Adrenal gland (tissue), 5 donors: Measurements from ENCODE around the gene KIAA1328.

Experiments
- CTCF ChIP-seq, 6 experiments: fragments of 450-650 bp in 4 of 6; fragments of 200-600 bp in 2 of 6; sonication (generic) in 1 of 6; IDR thresholded peaks; 1 replicate in 5 of 6; 2 replicates in 1 of 6; pipeline versions ENCODE4 v1.5.1 to v1.8.0; 2016 to 2021; ENCODE audit warnings: antibody characterized with exemption in 6 of 6, mild to moderate bottlenecking in 2 of 6, moderate library complexity in 1 of 6
- POLR2A ChIP-seq, 2 donors: fragments of 450-650 bp; IDR thresholded peaks; one replicate each; pipeline ENCODE4 v1.6.1; 2017; ENCODE audit warnings: antibody characterized with exemption in 2 of 2, mild to moderate bottlenecking in 2 of 2, moderate library complexity in 1 of 2
- donor health status: DM: no; HTN: no; CAD: no.

- no peak for TF ChIP-seq POLR2A (IDR thresholded peaks at IDR 0.05)
- TF ChIP-seq CTCF (IDR thresholded peaks at IDR 0.05) = no peak
Observed at GRCh38 chr18:36833120-36833519, 4.2 kb downstream of the KIAA1328 start.
